Stimulated activated CD4-positive, alpha-beta T cell treated with anti-CD3 and anti-CD28 coated beads, TNF-alpha, amount 100 ng/mL, for 24 hours (primary cell): ENCODE measurements around the gene MEIS1.
"Not testable (repeated sequence)": the region's sequence is repeated elsewhere in the genome, so short reads cannot be mapped to it uniquely, and the experiment has no call there.

Experiments used
- DNase-seq, 3 experiments: peaks; one replicate each; pipeline ENCODE4 v3.0.0-alpha.2; 2020; ENCODE audit warnings: low read depth in 3 of 3

MEIS1 gene

GRCh38 chr2:66467718-66468117, 32.8 kb downstream of the MEIS1 start:
- no peak for DNase-seq

DNA sequence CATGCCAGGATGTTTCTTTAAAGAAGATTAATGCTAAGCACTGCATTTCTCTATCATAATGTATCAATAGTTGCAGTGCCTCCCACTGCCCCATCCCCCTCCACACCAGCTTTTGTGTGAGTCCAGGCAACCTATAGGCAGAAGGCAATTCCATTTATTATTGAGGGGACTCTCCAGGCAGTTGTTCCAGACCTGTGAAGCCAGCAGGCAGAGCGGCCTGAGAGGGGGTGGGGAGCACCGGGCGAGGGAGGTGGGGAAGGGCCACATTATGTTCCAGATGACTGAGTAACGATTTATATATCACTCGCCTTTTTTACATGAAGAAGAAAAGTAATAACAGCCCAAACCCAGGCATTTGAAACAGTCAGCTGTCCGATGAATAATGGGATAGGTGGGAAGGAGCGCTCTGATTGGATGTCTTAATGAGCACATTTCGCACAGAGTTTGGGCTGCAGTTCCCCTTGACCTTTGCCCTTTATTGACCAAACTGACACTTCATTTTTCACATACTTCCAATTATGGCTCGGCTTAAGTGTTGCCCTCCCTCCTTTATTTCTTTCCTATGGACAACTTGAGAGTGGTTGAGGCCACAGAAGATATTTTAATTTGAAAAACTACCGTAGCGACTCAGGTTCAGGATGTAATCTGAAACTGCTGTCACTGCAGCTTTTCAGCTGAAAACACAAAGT, 34.4 kb downstream of the MEIS1 start:
- no peak for DNase-seq

GRCh38 chr2:66470199-66470598, 35.3 kb downstream of the MEIS1 start:
- no peak for DNase-seq

DNA sequence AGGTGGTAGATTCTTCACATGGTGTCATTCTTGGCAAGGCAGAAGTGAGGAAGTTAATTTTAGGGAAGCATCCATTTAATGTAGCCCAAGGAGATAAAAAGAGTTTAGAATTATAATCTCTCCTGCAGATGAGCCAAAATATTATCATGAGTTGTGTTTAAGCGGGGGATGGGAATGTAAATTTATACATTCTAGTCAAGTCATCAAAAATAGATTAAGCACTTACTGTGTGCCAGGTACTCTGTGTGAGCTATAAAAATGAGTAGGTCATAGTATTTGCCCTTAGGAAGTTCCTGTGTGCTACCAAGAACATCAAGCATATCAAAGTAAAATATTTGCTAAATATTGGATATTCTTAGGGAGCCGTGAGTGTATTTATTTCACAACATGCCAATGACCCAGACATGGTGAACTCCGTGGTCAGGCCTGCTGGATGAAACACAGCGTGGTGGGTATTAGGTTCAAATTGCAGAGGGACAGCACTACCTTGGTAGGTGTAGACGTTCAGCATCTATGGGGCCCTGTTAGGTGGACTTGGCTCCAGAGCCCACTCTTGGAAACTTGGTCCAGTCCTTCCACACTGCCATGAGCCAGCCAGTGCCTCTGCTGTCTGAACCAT, 37.4 kb downstream of the MEIS1 start:
- DNase-seq, result no peak

DNA sequence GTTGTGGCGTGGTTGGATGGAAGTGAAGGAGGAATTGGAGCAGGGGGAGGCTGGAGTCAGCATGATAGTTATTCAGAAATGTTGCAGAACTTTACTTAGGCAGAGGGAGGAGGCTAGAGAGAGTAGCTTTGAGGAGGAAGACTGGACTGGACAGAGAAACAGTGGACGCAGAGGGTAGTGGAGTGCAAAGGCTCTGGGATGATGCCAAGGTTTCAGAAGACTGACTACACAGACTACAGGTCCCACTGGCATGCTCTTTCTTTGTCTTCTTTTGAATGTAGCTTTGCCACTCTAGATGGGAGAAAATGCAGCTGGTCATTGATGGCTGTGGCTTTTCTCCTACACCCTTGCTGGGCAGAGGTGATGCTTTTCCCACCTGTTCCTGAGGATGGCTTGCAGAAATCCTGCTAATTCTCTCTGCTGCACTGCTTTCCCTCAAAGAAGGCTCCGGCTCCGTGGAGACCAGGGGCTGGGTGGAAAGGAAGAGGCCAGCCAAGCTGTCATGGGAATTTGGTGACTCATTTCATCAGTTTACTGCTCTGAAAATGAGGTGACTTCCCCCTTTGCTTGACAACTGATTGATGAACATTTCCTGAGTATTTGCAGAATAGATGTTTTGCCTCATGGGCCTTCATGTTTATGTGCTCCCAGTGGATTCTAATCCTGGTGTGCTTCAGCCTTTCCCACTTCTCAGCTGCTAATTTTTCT, 42.4 kb downstream of the MEIS1 start:
- no peak for DNase-seq

DNA sequence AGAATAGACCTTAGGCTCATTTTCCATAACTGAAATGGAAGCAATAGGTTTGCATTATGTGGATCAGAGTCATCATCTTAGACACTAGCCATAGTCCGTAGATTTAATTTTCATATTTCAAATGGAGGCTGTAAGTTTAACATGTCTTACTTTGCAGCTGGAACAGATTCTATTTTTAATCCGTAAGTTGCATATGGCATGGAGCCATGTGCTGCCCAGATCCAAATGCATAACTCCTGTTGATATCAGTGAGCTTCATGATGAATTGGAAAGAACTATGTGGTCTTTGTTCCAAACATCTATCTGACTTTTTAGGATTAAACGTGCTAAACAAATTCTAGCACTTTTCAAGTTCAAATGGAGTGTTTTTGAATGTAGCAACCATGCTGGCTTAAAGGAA, 43.4 kb downstream of the MEIS1 start:
- no peak for DNase-seq

DNA sequence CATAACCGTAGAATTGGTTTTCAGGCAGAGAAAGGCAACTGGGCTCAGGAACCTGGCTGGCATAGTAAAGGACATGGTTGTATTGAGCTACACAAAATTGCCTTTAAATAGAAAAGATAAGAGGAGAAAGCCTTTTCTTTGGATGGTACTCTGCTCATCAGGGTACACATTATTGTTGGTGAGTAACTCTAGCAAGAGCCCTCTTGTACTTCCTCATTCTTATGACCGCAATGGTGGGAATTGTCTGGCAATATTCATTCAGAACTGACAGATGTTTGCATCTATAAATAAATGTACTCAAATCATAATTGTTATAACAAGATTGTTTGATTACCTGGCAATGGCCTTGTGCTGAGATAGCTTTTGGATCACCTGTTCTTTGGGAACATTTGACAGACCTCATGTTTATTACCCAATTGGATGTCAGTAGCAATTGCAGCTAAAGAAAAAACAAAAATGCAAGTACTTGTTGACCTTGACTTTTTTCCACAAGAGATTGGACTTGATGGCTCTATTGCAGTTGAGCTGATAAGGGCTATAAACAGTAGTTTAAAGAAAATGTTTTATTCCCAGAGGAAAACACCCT, 43.9 kb downstream of the MEIS1 start:
- DNase-seq, result no peak

DNA sequence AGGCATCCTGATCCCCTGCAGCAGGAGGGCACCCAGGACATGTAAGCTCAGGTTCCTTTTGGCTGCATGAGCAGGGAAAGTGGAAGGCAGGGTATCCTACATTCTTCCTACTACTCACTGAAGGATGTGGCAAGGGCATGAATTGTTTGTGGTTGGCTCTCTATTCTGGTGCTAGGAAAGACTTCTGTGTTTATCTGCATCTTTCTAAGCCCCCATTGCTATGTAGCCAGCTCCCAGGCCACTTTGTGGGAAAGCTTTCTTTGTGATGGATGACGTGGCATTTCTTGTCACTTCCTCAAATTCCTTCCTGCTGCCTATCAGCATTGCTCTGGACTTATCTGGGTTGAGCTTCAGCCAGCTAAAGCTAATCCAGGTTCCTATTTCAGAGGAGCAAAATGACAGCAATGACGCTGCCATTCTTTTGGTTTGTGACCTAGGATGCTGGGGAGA, 46.2 kb downstream of the MEIS1 start:
- no peak for DNase-seq

GRCh38 chr2:66485252-66485651, 50.3 kb downstream of the MEIS1 start:
- DNase-seq, result not testable (repeated sequence)

- no peak for DNase-seq
Measured at GRCh38 chr2:66488946-66489345, 54.0 kb downstream of the MEIS1 start.

GRCh38 chr2:66489436-66489835, 54.5 kb downstream of the MEIS1 start:
- no peak for DNase-seq

DNA sequence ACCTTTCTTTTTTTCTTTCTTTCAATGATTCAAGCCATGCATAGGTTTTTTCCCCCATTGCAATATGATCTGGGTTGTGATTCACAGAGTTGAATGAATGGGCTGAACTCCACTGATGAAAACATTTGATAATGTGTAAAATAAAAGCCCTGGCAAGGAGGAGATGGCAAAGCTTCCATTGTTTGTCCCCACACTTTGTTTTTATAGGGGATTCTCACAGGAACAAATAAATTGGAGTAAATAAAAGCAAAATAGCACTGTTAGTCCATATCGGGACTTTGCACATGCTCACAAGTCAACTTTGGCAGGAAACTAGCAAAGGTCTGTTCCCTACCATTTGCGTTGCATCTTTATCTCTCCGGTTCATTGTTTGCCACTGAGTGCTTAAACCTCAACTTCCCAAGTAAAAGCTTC, 55.7 kb downstream of the MEIS1 start:
- no peak for DNase-seq

- no peak for DNase-seq
Measured at GRCh38 chr2:66494708-66495107, 59.8 kb downstream of the MEIS1 start.

DNA sequence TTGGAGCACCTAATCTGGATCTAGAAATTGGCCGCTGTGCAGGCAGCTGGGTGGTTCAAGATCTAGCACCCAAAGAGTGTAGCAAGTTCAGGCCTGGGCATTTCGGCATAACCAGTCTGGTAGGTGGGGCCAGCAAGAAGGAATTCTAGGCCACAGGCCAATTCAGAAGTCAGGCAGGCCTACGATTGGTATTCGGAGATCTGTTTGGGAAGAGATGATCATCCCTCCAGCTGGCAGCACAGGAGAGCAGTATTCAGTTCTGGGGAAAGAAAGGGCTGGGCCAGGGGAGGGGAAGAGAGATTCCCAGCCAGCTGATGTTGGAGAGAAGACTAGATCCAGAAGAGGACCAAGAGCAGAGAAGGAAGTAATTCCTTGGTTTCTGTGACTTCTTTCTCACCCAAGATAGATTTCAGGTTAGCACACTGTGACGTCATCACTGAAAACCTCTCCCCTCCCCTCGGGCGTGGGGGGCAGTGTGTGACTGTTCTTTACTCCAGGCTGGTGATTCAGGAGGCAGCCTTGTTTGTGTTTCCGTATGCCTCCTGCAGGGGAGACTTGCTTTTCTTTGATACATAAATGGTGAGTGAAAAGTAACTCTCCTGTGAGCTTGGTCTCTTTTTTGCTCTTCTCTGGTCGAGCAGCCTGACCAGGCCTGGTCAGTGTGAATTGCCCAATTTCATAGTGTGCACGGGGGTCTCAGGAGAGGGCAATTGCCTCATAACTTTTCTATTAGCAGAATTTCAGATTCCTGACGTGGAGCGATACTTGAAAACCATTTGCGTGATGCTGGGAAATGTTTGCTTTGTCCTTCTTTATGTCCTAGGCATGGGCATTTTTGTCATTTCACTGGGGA, 61.1 kb downstream of the MEIS1 start:
- no peak for DNase-seq

DNA sequence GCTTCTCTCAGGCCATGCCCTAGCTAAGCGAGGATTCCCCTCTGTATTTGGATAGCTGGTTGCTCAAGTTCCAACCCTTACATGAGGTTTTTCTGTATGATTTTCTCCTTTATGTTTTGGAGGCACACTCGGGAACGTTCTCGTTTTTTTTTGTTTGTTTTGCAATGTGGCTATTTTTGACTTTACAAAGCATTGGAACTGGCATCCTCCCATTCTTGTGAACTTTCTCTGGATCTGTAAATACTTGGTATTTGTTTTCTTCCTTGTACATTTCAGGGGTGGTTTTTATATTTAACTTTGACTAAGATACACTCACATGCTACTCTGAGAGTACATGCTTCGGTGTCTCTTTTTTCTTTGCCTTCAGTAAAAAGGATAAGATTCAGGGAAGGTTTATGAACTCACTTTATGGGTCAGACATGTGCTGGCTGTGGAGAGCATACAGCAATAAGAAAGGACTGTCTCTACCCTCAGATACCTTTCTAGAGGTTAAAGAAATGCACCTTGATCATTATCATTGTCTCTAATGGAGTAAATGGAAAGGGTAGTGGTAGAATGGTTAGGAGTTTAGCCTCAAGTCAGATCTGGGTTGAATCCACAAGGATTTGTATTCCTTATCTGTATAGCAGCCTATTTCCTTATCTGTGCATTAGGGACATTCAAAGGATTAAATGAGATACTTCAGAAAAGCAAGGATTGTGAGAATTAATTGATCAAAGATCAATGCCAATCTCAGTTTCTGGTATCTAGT, 61.9 kb downstream of the MEIS1 start:
- DNase-seq, result no peak

- no peak for DNase-seq
Measured at GRCh38 chr2:66497431-66498288, 62.7 kb downstream of the MEIS1 start.

GRCh38 chr2:66498289-66498975, 63.5 kb downstream of the MEIS1 start:
- DNase-seq, result no peak

DNA sequence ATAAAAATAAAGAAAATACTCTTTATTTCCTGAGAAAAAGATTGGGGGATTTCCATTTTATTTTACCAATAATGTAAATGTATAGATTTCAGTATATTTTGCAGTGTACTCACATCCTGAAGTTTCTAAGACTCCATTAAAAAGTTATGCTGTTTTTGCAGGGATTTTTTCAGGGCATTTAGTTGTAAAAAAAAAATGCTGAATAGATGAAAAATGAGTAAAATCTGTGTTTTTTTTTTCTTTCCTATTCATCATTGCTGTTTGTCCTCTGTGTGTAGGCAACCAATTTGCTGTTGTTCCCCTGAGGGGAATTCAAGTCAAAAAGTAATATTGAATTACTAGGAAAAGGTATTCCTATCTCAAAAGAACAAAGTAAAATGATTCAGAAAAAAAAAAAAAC, 66.3 kb downstream of the MEIS1 start:
- no peak for DNase-seq

- DNase-seq, result no peak
Measured at GRCh38 chr2:66506265-66506664, 71.3 kb downstream of the MEIS1 start.
